H1 (cell line): ENCODE data around the gene DCDC2C.

Experiments
- CHD2 ChIP-seq: IDR thresholded peaks from 2 replicates; pipeline ENCODE4 v1.6.1; 2012; ENCODE audit warnings: low read length, improper control_type of control experiment
- CTBP2 ChIP-seq: IDR thresholded peaks from 2 replicates; pipeline ENCODE4 v1.7.0; 2011; ENCODE audit warnings: borderline replicate concordance, mild to moderate bottlenecking, moderate library complexity, mixed read lengths, low read length; ENCODE audit not compliant: insufficient read depth, insufficient read length
- KDM4A ChIP-seq: IDR thresholded peaks from one replicate; pipeline ENCODE4 v1.7.1; 2012; ENCODE audit warnings: low read depth, mild to moderate bottlenecking, moderate library complexity, low read length, inconsistent platforms; ENCODE audit not compliant: severe bottlenecking
- NANOG ChIP-seq: IDR thresholded peaks from 2 replicates; pipeline ENCODE4 v1.6.1; 2011; ENCODE audit warnings: low read length, low read depth, mild to moderate bottlenecking, inconsistent platforms; ENCODE audit not compliant: insufficient read depth, poor library complexity, severe bottlenecking
- POLR2AphosphoS5 ChIP-seq: IDR thresholded peaks from 2 replicates; pipeline ENCODE4 v1.6.1; 2011; ENCODE audit warnings: low read depth, low read length
- RAD21 ChIP-seq, 2 experiments: IDR thresholded peaks in 1 of 2; conservative IDR thresholded peaks in 1 of 2; 2 replicates each; pipeline ENCODE4 v1.6.1; 2011; ENCODE audit warnings: low read depth in 2 of 2, low read length in 2 of 2, improper control_type of control experiment in 1 of 2, inconsistent platforms in 1 of 2, mild to moderate bottlenecking in 1 of 2, moderate library complexity in 1 of 2
- RXRA ChIP-seq: IDR thresholded peaks from 2 replicates; pipeline ENCODE4 v1.6.1; 2011; ENCODE audit warnings: low read depth, mild to moderate bottlenecking, low read length, moderate library complexity; ENCODE audit not compliant: insufficient read depth
- SIN3A ChIP-seq, 2 experiments: IDR thresholded peaks in 1 of 2; conservative IDR thresholded peaks in 1 of 2; 2 replicates each; pipeline ENCODE4 v1.6.1; 2011 to 2012; ENCODE audit warnings: low read length in 2 of 2, improper control_type of control experiment in 1 of 2, low read depth in 1 of 2, mild to moderate bottlenecking in 1 of 2
- SRF ChIP-seq: IDR thresholded peaks from 2 replicates; pipeline ENCODE4 v1.6.1; 2011; ENCODE audit warnings: mild to moderate bottlenecking, low read depth, low read length, moderate library complexity
- TF ChIP-seq, protein P1 (sequence below): IDR thresholded peaks from 2 replicates; pipeline ENCODE4 v1.6.1; 2011; ENCODE audit warnings: low read length, improper control_type of control experiment
- TF ChIP-seq, protein P2 (sequence below), 3 experiments: IDR thresholded peaks; 1 replicate in 2 of 3; 2 replicates in 1 of 3; pipeline versions ENCODE4 v1.5.1 to v1.6.1; 2011; ENCODE audit warnings: low read length in 3 of 3, mild to moderate bottlenecking in 3 of 3, inconsistent platforms in 2 of 3, low read depth in 1 of 3, moderate library complexity in 1 of 3; ENCODE audit not compliant: insufficient read depth in 1 of 3; ENCODE audit errors: control extremely low read depth in 1 of 3
- TF ChIP-seq, protein P3 (sequence below): IDR thresholded peaks from 2 replicates; pipeline ENCODE4 v1.6.1; 2012; ENCODE audit warnings: inconsistent platforms

DNA sequence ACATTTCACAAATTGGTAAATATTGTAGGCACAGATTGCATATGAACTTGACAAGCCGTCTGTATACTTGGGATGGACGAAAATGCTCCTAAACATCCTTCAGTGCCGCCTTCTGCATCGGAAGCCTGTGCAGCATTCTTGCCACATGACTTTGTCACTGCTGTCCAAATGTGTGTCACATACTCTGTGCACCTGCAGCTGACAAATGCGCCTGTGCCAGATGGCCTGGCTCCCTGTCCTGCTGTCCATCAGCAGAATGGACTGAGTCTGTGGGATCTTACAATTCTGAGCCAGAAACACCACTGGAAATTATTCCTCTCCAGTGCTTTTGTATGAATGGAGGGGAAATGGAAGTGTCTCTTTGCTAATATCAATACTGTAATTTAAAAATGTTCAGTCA is 89.9 kb downstream of the DCDC2C start:
- TF ChIP-seq, protein P1, sequence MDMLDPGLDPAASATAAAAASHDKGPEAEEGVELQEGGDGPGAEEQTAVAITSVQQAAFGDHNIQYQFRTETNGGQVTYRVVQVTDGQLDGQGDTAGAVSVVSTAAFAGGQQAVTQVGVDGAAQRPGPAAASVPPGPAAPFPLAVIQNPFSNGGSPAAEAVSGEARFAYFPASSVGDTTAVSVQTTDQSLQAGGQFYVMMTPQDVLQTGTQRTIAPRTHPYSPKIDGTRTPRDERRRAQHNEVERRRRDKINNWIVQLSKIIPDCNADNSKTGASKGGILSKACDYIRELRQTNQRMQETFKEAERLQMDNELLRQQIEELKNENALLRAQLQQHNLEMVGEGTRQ: no peak
- TF ChIP-seq SIN3A (conservative IDR thresholded peaks at IDR 0.05 in 1 of 2, IDR thresholded peaks at IDR 0.05 in 1 of 2; ENCODE audit: low read depth in 1 of 2, low read length in 2 of 2) (no peak), POLR2AphosphoS5 (no peak), CHD2 (no peak), RAD21 (IDR thresholded peaks at IDR 0.05 in 1 of 2, conservative IDR thresholded peaks at IDR 0.05 in 1 of 2; ENCODE audit: low read depth in 2 of 2, low read length in 2 of 2) (no peak), RXRA (no peak), NANOG (no peak), KDM4A (no peak), CTBP2 (no peak), SRF (no peak)
- TF ChIP-seq, protein P2, sequence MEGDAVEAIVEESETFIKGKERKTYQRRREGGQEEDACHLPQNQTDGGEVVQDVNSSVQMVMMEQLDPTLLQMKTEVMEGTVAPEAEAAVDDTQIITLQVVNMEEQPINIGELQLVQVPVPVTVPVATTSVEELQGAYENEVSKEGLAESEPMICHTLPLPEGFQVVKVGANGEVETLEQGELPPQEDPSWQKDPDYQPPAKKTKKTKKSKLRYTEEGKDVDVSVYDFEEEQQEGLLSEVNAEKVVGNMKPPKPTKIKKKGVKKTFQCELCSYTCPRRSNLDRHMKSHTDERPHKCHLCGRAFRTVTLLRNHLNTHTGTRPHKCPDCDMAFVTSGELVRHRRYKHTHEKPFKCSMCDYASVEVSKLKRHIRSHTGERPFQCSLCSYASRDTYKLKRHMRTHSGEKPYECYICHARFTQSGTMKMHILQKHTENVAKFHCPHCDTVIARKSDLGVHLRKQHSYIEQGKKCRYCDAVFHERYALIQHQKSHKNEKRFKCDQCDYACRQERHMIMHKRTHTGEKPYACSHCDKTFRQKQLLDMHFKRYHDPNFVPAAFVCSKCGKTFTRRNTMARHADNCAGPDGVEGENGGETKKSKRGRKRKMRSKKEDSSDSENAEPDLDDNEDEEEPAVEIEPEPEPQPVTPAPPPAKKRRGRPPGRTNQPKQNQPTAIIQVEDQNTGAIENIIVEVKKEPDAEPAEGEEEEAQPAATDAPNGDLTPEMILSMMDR (IDR thresholded peaks at IDR 0.05; ENCODE audit: control extremely low read depth in 1 of 3, insufficient read depth in 1 of 3, low read depth in 1 of 3, low read length in 3 of 3): no peak
- TF ChIP-seq, protein P3, sequence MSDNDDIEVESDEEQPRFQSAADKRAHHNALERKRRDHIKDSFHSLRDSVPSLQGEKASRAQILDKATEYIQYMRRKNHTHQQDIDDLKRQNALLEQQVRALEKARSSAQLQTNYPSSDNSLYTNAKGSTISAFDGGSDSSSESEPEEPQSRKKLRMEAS: no peak
